GM19023 (cell line): ENCODE measurements around the gene RPL27.
"Not testable (repeated sequence)": the region's sequence is repeated elsewhere in the genome, so short reads cannot be mapped to it uniquely, and the experiment has no call there.

ENCODE experiments used
- ATAC-seq: cut with Tn5 transposase; IDR thresholded peaks from one replicate; pipeline ENCODE4 v1.9.1; 2021; ENCODE audit warnings: mild to moderate bottlenecking, moderate library complexity; ENCODE audit not compliant: unreplicated experiment

The RPL27 gene

GRCh38 chr17:42997984-42998938 lies at the start of gene RPL27:
Gene RPL27, plus strand, starts transcription at chr17:42998419. Its CDS starts 332 bp downstream, at chr17:42998751.
- peak; percentile 92 for ATAC-seq

GRCh38 chr17:42950044-42950783 lies 48.0 kb upstream of the RPL27 start:
- no peak for ATAC-seq

- no peak for ATAC-seq
Observed at GRCh38 chr17:42953669-42954068, 44.5 kb upstream of the RPL27 start.

GRCh38 chr17:42964161-42964932 lies 33.9 kb upstream of the RPL27 start, which contains the start of gene AARSD1:
Gene AARSD1, minus strand, starts transcription at chr17:42964454. Its CDS starts 14 bp downstream, at chr17:42964440.
- peak; percentile 71 for ATAC-seq

- no peak for ATAC-seq
Observed at GRCh38 chr17:42967925-42968324, 30.3 kb upstream of the RPL27 start.

- no peak for ATAC-seq
Observed at GRCh38 chr17:42969001-42969581, 29.1 kb upstream of the RPL27 start.

- ATAC-seq = no peak
Observed at GRCh38 chr17:42971589-42971988, 26.6 kb upstream of the RPL27 start.

GRCh38 chr17:42973323-42973722 lies 24.9 kb upstream of the RPL27 start:
- not testable (repeated sequence) for ATAC-seq

- no peak for ATAC-seq
Observed at GRCh38 chr17:42975265-42975664, 23.0 kb upstream of the RPL27 start.

- not testable (repeated sequence) for ATAC-seq
Observed at GRCh38 chr17:42975701-42976100, 22.5 kb upstream of the RPL27 start.

GRCh38 chr17:42979511-42980273 lies 18.5 kb upstream of the RPL27 start, which contains the start of gene PTGES3L:
Gene PTGES3L, minus strand, starts transcription at chr17:42980080. Its CDS starts 27 bp downstream, at chr17:42980053.
- ATAC-seq = peak; percentile 34

- peak; percentile 66 for ATAC-seq
Observed at GRCh38 chr17:42980274-42980765, 17.9 kb upstream of the RPL27 start, which contains the start of gene RUNDC1. Gene RUNDC1, plus strand, starts transcription at chr17:42980565. Its CDS starts 12 bp downstream, at chr17:42980577.

GRCh38 chr17:42980766-42981397 lies 17.3 kb upstream of the RPL27 start:
- ATAC-seq = peak; percentile 54

GRCh38 chr17:42982266-42982665 lies 16.0 kb upstream of the RPL27 start:
- ATAC-seq = no peak

GRCh38 chr17:42985225-42985624 lies 13.0 kb upstream of the RPL27 start:
- no peak for ATAC-seq

- ATAC-seq = no peak
Observed at GRCh38 chr17:42989141-42989540, 9.1 kb upstream of the RPL27 start.

GRCh38 chr17:42989726-42990652 lies 8.2 kb upstream of the RPL27 start:
- no peak for ATAC-seq

GRCh38 chr17:42991471-42991870 lies 6.7 kb upstream of the RPL27 start:
- no peak for ATAC-seq
